Measurements from ENCODE around the gene CDK15.
"Not testable (repeated sequence)": the region's sequence is repeated elsewhere in the genome, so short reads cannot be mapped to it uniquely, and the experiment has no call there.

The CDK15 gene

DNA sequence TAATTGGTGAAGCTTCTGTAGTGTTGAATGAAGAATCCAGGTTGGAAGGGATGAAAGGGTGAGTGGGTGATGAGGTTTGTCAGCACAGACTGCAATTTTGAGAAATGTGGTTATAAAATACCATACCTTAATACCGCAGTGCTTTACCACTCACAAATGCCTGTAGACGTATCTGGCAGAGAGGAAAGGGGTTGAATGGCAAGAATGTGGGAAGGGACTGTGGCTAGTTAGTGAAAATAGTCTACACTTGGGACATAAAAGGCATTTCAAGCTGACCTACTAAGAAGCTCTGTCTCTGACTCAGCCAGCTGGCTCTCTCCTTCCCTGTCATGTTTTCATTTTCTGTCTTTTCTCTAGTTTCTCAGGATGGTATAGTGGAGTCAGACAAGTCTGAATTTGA is 25.1 kb downstream of the CDK15 start:
- DNase-seq (ENCODE audit: low spot score): no peak

DNA sequence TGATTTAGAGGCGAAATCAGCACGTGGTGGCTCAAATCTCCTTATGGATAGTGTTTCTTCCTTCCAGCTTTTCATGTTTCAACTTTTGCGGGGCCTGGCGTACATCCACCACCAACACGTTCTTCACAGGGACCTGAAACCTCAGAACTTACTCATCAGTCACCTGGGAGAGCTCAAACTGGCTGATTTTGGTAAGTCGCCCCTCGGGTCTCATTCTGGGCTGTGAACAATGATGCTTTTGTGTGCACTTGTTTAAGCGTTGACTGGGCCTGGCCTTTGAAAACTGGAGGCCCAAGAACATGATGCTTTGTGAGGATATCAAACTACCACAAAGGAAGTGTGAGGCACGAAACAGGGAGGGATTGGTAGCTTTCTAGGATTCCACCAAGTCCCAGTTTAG is 27.4 kb downstream of the CDK15 start:
- DNase-seq (ENCODE audit: low spot score): no peak

DNA sequence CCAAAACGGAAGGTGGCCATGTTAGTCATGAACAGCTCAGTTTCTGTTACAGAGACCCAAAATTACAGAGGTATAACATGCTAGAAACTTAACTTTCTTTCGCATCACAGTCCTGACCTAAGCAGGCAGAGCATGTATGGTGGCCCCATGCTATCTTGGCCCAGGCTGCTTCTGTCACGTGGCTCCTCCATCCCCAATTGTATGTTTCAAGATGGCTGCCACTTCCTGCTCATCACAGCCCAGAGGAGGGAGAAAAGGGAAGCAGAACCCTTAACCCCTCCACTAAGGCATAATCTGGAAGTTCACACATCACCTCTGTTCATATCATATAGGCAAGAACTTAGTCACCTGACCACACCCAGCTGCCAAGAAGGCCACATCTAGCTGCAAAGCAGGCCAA is 28.7 kb downstream of the CDK15 start:
- DNase-seq (ENCODE audit: low spot score): no peak

DNA sequence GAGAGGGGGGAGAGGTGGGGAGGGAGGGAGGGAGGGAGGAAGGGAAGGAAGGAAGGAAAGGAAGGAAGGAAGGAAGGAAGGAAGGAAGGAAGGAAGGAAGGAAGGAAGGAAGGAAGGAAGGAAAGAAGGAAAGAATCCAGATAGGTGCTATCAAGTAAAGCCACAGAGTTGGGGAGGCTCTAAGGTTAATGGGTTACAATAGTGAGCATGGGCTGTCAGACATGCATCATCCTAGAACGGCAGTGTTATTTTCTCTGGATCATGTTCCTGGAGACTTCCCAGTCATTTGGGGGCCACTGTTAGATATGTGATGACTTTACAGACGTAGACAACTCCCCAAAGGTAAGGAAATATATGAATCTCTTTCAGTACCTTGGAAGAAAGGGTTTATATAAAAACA is 31.1 kb downstream of the CDK15 start:
- DNase-seq (ENCODE audit: low spot score): no peak

DNA sequence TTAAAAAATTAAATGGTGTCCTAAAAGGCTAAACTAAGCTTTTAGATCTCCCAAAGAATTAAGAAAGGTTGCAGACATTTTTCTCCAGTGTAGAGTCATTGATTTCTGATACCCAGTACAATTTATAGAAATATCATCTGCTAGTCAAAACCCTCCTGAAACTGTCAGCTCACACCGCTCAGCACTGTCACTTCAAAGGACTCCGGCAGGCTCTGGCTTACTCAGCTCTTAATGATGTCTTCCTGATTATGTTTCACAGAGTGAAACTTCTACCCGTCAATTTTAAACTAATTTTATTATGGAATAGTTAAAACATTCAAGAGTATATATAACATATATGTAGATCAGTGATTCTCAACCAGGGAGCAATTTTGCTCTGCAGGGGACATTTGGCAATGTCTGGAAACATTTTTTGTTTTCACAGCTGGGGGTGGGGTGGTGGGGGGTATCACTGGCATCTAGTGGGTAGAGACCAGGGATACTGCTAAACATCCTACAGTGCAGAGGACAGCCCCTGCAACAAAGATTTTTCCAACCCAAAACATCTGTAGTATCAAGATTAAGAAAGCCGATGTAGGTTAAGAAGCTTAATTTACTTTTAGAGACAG is 31.6 kb downstream of the CDK15 start:
- no peak for DNase-seq (ENCODE audit: low spot score)

DNA sequence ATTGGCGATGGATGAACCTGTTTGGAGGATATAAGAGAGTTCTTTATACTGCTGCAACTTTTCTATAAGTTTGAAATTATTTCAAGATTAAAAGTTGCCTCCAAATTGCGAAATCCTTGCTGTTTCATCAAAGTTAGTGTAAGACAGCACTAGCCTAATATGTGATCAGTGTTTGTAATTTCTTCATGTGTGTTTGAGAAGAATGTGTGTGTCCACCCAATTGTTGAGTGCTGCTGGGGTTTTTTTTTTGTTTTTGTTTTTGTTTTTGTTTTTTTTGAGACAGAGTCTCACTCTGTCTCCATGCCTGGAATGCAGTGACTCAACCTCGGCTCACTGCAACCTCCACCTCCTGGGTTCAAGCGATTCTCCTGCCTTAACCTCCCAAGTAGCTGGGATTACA is 33.4 kb downstream of the CDK15 start:
- DNase-seq (ENCODE audit: low spot score): no peak

DNA sequence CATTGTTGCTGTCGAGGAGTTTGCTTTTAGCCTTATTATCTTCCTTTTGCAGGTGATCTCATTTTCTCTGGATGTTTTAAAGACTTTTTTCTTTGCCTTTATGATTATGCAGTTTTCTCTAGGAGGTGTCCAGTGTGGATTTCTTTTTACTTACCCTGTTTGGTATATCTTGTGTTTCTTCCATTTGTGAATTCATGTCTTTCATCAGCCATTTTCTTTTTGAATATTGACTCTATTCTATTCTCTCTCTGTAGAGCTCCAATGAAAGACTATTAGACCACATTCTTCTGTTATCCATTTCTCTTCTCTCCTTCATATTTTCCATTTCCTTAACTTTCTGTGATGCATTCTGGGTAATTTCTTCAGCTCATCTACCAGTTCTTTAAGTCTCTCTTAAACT is 34.4 kb downstream of the CDK15 start:
- DNase-seq (ENCODE audit: low spot score): no peak

DNA sequence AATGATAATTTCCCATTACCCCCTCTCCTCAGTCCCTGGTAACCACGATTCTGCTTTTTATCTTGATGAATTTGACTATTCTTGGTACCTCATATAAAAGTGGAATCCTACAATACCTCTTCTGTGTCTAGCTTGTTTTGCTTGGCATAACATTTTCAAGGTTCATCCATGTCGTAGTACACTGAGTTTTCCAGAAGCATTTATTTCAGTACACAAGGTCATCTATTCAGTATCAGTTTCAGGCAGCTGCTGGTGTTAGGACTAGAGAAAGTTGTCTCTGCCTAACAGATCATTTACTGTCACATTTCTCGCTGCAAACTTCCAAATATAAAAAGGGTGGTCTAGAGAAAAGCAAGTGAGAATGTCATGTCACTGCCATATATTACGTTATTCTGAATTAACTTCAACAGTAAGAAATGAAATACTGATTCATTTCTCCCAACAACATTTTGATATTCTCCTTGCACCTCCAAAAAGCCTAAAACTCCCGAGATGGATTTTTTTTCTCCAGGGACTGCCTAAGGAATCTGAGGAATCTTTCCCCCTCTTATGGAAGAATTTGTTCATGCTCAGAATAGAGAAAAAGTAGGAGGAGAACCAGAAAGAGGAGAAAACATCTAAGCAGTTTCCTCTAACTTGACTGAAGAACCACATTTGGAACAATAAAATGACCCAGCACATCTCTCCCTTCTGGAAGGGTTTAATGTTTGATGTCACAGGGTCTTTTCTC is 36.0 kb downstream of the CDK15 start:
- DNase-seq (ENCODE audit: low spot score): no peak

DNA sequence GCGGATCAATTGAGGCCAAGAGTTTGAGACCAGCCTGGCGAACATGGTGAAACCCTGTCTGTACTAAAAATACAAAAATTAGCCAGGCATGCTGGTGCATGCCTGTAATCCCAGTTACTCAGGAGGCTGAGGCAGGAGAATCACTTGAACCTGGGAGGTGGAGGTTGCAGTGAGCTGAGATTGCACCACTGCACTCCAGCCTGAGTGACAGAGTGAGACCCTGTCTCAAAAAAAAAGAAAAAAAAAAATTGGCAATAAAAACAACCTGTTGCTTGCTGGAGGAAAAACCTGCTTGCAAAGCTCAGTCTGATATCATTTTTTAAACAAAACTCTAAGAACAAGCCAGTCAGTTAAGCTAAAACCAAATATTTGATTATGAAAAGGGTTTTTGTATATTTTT is 38.6 kb downstream of the CDK15 start:
- DNase-seq (ENCODE audit: low spot score): not testable (repeated sequence)

DNA sequence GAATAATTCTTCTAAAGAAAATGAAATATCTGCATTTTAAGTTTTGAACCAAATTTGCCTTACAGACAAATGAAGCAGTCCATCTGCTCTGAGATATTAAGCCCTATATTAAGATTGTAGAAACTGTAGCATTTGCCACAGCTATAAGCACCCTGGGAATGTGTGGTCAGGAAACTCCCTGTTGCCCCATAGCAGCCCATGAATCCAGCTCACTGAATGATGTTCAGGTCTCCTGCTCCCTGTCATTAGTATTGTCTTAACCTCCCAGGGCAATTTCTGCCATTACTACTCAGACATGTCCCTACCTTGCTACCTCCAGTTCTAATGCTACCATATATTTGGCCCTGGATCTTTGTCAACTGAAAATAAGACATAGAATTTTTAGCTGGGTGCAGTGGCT is 41.1 kb downstream of the CDK15 start:
- DNase-seq (ENCODE audit: low spot score): no peak

DNA sequence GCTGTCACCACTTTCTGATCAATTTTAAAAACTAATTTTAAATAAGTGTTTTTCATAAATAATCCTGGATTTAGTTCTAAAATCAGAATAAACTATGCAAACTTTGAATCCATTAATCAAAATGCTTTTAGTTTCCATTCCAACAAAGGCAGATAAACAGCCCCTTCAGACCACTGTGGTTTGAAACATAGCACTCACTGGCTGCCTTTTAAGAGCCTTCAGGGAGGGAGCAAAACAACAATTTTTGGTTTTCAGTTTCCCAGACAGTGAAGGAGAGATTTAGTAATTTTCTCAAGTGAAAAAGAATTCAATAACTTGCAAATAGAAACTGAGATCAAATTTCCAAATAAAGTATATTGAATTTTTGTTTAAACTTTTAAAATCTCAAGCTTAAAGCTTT is 46.1 kb downstream of the CDK15 start:
- DNase-seq (ENCODE audit: low spot score): no peak

DNA sequence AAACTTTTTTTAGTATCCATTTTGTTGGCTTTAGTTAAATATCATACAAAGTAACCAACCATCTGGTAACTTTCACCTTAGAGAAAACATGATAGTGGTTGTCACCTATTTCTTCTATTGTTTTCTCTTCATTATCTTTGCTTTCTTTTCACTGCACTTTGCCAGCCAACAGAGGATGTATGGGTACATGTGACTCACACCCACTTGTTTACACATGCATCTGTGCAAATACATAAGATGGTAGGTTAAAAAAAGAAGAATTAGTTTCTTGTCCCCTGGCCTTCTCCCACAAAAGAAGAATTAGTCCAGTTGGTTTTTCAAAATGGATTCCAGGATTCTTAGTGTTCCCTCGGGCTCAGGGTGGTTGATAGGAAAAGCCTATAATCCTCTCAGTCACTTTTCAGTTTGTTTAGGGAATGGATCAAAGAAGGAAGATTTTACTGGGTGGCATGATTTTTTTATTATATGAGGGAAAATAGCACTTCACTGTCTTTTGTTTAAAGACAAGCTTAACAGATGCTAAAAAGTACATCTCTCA is 46.6 kb downstream of the CDK15 start:
- DNase-seq (ENCODE audit: low spot score): no peak

DNA sequence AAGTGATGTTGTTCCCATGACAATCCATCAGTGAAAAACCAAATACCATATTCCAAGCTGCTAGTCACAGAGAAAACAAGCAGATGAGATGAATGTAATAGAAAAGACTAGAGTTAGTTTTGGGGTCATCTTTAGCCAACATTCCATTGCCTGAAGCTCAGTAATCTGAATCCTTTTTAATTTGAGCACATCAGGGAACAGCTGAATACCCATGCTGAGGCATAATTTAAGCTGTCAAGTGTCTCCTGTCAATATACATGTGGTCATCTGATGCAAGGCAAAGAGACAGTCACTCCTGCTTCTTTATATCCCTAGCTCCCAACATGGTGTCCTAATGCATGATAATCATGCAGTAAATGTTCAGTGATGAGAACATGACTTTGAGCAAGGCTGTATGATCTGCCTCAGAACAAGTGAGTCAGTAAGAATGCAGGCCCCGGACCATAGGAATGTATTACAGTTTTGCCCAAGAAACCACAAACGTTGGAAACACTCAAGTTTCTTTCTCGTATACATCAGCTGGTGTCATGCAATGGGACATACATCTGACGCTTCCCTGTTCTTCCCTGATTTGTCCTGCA is 48.0 kb downstream of the CDK15 start:
- no peak for DNase-seq (ENCODE audit: low spot score)

DNA sequence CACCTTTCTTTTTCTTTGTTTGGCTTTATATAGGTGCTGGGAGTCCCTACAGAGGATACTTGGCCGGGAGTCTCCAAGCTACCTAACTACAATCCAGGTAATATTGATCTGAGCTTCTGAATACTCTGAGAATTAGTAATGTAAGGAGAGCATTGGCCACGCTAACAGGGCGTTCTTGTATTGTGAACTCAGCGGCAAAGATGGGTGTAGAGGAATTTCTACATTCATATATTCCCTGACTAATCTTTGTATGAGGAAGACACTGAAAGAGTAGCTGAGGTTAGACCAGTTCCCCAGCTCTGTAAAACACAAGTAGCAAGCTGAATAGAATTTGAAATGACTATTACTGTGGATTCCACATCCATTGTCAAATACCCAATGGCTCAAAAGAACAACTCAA is 48.5 kb downstream of the CDK15 start:
- DNase-seq (ENCODE audit: low spot score): no peak

DNA sequence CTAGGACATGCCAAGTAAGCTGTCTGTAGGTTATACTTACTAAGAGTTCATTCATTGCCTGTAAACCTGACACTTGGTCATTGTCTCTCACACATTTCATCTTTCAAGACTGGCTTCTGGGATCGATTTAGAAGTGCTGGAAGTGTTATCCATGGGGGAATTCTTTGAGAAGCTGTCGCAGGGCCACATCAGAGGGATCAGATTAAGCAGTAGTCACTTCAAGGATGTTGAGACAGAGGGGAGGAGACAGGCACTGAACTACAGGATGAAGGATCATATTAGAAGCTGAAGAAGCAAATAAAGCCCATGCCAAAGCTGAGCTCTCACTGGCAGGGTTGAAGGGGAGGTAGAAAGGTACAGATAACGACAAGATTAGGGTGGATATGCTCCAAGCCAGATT is 49.0 kb downstream of the CDK15 start:
- no peak for DNase-seq (ENCODE audit: low spot score)

DNA sequence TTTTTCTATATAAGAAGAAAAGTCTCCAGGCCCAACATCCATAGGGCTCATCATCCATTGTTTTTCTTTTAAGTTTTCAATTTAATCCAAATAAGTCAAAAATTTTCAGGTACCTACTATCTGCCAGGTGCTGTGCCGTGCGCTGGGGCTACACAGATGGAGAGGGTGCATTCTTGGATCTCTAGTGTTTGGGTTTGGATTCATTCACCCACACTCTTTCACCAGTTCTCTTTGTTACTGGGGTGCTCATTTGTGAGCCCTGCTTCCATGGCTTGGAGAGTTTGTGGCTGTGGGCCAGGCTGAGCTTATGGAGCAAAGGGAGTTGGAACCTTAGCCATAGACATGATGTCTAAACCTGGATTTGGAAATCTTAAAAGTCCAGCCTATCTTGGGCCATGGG is 51.0 kb downstream of the CDK15 start:
- no peak for DNase-seq (ENCODE audit: low spot score)

DNA sequence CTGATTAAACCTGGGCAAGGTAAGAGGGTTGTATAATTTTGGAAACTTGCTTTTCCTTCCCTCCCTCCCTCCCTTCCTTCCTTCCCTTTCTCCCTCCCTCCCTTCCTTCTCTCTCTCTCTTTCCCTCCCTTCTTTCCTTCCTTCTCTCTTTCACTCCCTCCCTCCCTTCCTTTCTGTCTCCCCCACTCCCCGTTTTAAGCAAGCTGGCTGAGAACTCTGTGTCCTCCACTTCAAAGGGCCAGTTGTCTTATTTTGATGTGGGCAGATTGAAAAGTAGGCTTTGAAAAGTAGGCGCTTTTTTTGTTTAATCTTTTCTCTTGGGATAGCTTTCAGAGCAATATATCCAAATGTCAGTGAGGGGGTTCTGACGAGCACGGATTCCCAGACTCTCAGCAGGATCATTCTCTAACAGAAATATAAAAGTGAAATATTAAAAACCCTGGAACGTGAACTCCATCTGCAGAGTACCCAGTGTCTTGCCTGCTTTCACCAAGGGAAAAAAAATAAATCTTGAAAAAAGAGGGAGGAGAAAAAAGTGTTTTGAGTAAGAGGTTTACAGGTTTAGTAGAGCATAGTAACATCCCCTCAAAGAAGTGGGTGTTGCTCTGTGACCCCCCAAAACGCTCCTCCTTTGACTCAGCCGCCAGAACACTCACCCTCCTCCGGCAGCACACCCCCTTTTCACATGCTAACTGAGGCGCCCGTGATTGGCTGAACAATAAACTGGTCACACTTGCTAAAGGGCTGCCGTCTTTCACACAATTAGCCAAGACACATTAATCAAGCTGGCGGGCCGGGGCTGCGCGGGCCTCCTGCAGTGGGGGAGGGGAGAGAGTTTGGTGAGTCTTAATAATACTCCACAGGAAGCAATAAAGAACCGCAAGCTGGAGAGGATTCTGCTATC is 52.2 kb downstream of the CDK15 start:
- DNase-seq (ENCODE audit: low spot score): no peak

DNA sequence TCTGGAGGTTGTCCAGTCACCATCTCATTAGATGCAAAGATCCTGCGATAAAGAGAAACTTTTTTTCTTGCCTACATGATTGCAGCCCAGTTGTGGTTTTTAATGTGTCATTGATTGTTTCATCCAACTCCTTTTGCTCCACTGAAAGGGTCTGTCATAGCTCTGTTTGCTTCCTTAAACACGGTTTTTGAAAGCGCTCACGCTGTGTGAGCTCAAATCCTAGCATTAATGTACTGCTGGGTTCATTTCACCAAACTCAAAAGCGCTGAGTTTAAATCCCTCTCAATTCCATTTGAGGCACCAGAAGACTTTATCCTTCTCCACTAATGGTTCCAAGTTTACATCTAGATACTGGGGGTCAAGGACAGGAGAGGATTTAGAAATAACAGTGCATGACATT is 53.6 kb downstream of the CDK15 start:
- DNase-seq (ENCODE audit: low spot score): no peak

DNA sequence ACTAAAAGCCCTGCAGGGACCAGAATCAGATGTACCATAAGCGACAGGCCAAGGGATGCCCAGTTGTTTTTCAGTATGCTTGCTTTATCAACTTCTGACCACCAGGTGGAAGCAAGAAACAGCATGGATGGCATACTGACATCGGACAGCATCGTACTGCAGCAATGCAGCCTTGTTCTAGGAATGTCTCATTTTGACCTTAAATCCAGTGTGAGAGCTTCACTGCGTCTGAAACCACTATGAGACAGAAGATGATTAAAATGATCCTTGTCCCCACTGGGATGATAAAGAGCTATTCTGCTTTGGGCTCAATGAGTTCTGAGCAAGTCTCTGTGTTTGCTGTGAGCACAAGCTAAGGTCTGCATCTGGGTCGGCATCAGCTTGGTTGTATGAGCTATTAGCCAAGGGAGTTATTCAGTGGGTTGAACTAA is 54.3 kb downstream of the CDK15 start:
- no peak for DNase-seq (ENCODE audit: low spot score)

DNA sequence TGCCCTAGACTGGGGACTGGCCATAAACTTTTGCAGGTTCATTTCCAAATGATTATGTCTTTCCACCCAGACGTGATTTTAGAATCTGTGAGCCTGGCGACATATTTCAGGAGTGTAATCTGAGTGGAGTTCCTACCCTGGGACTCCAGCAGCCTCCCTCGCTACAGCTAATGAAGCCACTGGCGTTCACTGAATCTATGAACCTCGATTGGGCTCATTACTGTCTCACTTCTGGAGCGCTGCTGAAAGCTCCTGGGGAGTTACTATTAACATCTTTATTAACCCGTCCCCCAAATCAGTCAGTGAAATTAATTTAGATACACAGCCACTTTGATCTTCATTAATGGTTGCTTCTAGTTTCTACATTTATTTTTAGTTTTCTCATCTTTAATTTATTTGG is 56.5 kb downstream of the CDK15 start:
- DNase-seq (ENCODE audit: low spot score): no peak

DNA sequence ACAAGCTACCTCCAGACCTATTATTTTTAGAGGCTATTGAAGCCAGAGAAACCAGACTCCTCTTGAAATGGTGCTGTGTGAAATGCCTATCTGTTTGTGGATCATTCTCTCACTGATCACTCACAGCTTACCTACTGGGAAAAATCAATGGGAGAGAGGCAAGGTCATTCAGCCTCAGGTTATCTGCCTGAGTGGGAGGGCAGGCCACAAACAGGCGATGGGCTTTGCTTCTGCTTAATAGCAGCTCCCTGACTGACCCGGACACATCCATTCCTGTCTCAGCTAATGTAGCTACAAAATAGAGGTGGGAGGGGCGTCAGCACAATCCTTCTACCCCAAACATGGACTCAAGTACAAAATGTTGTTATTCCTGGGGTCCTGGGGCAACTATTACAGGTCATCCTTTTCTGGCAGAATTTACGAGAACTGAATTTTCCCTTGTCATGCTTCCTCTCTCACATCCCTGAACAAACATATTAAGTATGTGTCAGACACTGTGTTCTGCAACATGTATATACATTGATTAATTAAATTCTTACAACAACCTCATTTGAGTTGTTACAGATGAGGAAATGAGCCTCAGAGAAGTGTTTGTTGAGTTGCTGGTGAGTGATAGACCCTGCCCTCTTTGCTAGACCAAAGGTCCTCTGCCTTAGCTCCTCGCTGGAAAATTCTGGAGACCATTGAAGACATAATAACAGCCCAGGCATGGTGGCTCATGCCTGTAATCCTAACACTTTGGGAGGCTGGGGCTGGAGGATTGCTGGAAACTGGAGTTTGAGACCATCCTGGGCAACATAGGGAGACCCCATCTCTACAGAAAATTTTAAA is 60.5 kb downstream of the CDK15 start:
- DNase-seq (ENCODE audit: low spot score): no peak

DNA sequence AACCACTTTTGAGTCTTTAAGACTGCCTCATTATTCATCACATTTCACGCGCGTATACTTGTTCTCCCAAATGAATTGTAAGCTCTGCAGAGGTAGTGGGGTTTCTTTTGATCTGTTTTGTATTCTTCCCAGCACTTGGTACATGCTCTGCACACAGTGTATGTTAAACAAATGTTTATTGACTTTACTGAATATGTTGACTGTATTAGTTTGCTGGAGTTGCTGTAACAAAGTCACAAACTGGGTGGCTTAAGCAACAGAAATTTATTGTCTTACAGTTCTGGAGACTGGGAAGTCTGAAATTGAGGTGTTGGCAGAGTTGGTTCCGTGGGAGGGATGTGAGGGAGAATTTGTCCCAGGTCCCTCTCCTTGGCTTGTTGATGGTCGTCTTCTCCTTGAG is 65.1 kb downstream of the CDK15 start:
- DNase-seq (ENCODE audit: low spot score): no peak

Data from left forelimb (tissue), 1 donor.